Measurements from ENCODE around the gene SMG6.
A peak's percentile ranks its signal among the peaks of the same experiment; 100 is the strongest.
"Not testable (repeated sequence)": the region's sequence is repeated elsewhere in the genome, so short reads cannot be mapped to it uniquely, and the experiment has no call there.

The SMG6 gene

GRCh38 chr17:2309338-2310154, 6.0 kb upstream of the SMG6 start:
- DNase-seq (ENCODE audit: extremely low read depth in 1 of 2, low read depth in 1 of 2): no peak

- DNase-seq (ENCODE audit: extremely low read depth in 1 of 2, low read depth in 1 of 2): no peak
Measured at GRCh38 chr17:2304931-2305330, 1.3 kb upstream of the SMG6 start.

GRCh38 chr17:2302778-2303203, 794 bp downstream of the SMG6 start:
- DNase-seq (ENCODE audit: extremely low read depth in 1 of 2, low read depth in 1 of 2): no peak

- no peak for DNase-seq (ENCODE audit: extremely low read depth in 1 of 2, low read depth in 1 of 2)
Measured at GRCh38 chr17:2299756-2300155, 3.8 kb downstream of the SMG6 start.

GRCh38 chr17:2299136-2299535, 4.4 kb downstream of the SMG6 start:
- DNase-seq (ENCODE audit: extremely low read depth in 1 of 2, low read depth in 1 of 2): no peak

- no peak for DNase-seq (ENCODE audit: extremely low read depth in 1 of 2, low read depth in 1 of 2)
Measured at GRCh38 chr17:2297023-2297422, 6.6 kb downstream of the SMG6 start.

GRCh38 chr17:2295575-2295974, 8.0 kb downstream of the SMG6 start:
- no peak for DNase-seq (ENCODE audit: extremely low read depth in 1 of 2, low read depth in 1 of 2)

- no peak for DNase-seq (ENCODE audit: extremely low read depth in 1 of 2, low read depth in 1 of 2)
Measured at GRCh38 chr17:2292100-2292499, 11.5 kb downstream of the SMG6 start.

GRCh38 chr17:2289878-2290478, 13.6 kb downstream of the SMG6 start:
- DNase-seq (ENCODE audit: extremely low read depth in 1 of 2, low read depth in 1 of 2): no peak

GRCh38 chr17:2283302-2283701, 20.3 kb downstream of the SMG6 start:
- DNase-seq (ENCODE audit: extremely low read depth in 1 of 2, low read depth in 1 of 2): no peak

- DNase-seq (ENCODE audit: extremely low read depth in 1 of 2, low read depth in 1 of 2): no peak
Measured at GRCh38 chr17:2282297-2282873, 21.2 kb downstream of the SMG6 start.

GRCh38 chr17:2279707-2280106, 23.9 kb downstream of the SMG6 start:
- no peak for DNase-seq (ENCODE audit: extremely low read depth in 1 of 2, low read depth in 1 of 2)

- no peak for DNase-seq (ENCODE audit: extremely low read depth in 1 of 2, low read depth in 1 of 2)
Measured at GRCh38 chr17:2277429-2278170, 26.0 kb downstream of the SMG6 start.

- DNase-seq (ENCODE audit: extremely low read depth in 1 of 2, low read depth in 1 of 2): no peak
Measured at GRCh38 chr17:2275722-2276121, 27.9 kb downstream of the SMG6 start.

- DNase-seq (ENCODE audit: extremely low read depth in 1 of 2, low read depth in 1 of 2): no peak
Measured at GRCh38 chr17:2274414-2274813, 29.2 kb downstream of the SMG6 start.

- no peak for DNase-seq (ENCODE audit: extremely low read depth in 1 of 2, low read depth in 1 of 2)
Measured at GRCh38 chr17:2271985-2272702, 31.4 kb downstream of the SMG6 start.

- DNase-seq (ENCODE audit: extremely low read depth in 1 of 2, low read depth in 1 of 2): no peak
Measured at GRCh38 chr17:2267354-2267753, 36.2 kb downstream of the SMG6 start.

- no peak for DNase-seq (ENCODE audit: extremely low read depth in 1 of 2, low read depth in 1 of 2)
Measured at GRCh38 chr17:2266865-2267228, 36.7 kb downstream of the SMG6 start.

- peak; percentile 67 to 74 for DNase-seq (ENCODE audit: extremely low read depth in 1 of 2, low read depth in 1 of 2)
Measured at GRCh38 chr17:2266045-2266864, 37.3 kb downstream of the SMG6 start.

- DNase-seq (ENCODE audit: extremely low read depth in 1 of 2, low read depth in 1 of 2): not testable (repeated sequence)
Measured at GRCh38 chr17:2265166-2265565, 38.4 kb downstream of the SMG6 start.
